ENCODE measurements around the gene NFATC2.

NFATC2 gene

GRCh38 chr20:51487565-51488268 lies 54.8 kb downstream of the NFATC2 start:
- H3K4me3 ChIP-seq (ENCODE audit: severe bottlenecking): peak overlapping the region; percentile 9
- ATAC-seq (ENCODE audit: low read depth) (peak; percentile 99), DNase-seq (ENCODE audit: low spot score) (peak; percentile 98)
- H3K9me3 ChIP-seq (ENCODE audit: severe bottlenecking): no peaks in the 10 kb centered on the region
- H3K27ac ChIP-seq (ENCODE audit: poor library complexity, severe bottlenecking): peak overlapping the region; percentile 62
- no peaks in the 10 kb centered on the region for H3K27me3 ChIP-seq (ENCODE audit: insufficient read depth, poor library complexity, severe bottlenecking)
- peaks cover 14% of the 10 kb centered on the region for H3K4me1 ChIP-seq (ENCODE audit: insufficient read depth, poor library complexity, severe bottlenecking)
- no peaks in the 10 kb centered on the region for H3K36me3 ChIP-seq (ENCODE audit: low read depth)
- no peak for TF ChIP-seq CTCF (IDR thresholded peaks at IDR 0.05; ENCODE audit: poor library complexity, severe bottlenecking)

- peak; percentile 72 for DNase-seq (ENCODE audit: low spot score)
- TF ChIP-seq CTCF (IDR thresholded peaks at IDR 0.05; ENCODE audit: poor library complexity, severe bottlenecking): no peak
- ATAC-seq (ENCODE audit: low read depth): no peak
- Histone ChIP-seq H3K27me3 (ENCODE audit: insufficient read depth, poor library complexity, severe bottlenecking) (no peaks in the 10 kb centered on the region), H3K9me3 (ENCODE audit: severe bottlenecking) (no peaks in the 10 kb centered on the region), H3K4me1 (ENCODE audit: insufficient read depth, poor library complexity, severe bottlenecking) (peaks cover 14% of the 10 kb centered on the region), H3K4me3 (ENCODE audit: severe bottlenecking) (no peak overlapping the region), H3K36me3 (ENCODE audit: low read depth) (no peaks in the 10 kb centered on the region), H3K27ac (ENCODE audit: poor library complexity, severe bottlenecking) (peak overlapping the region; percentile 62)
Measured at GRCh38 chr20:51487076-51487475, 55.4 kb downstream of the NFATC2 start.

GRCh38 chr20:51486197-51487005 lies 56.1 kb downstream of the NFATC2 start:
- Histone ChIP-seq H3K9me3 (ENCODE audit: severe bottlenecking) (no peaks in the 10 kb centered on the region), H3K27me3 (ENCODE audit: insufficient read depth, poor library complexity, severe bottlenecking) (no peaks in the 10 kb centered on the region), H3K27ac (ENCODE audit: poor library complexity, severe bottlenecking) (no peak overlapping the region), H3K4me1 (ENCODE audit: insufficient read depth, poor library complexity, severe bottlenecking) (peaks cover 14% of the 10 kb centered on the region), H3K4me3 (ENCODE audit: severe bottlenecking) (no peak overlapping the region), H3K36me3 (ENCODE audit: low read depth) (no peaks in the 10 kb centered on the region)
- DNase-seq (ENCODE audit: low spot score) (peak; percentile 54), ATAC-seq (ENCODE audit: low read depth) (no peak)
- TF ChIP-seq CTCF (IDR thresholded peaks at IDR 0.05; ENCODE audit: poor library complexity, severe bottlenecking): no peak

GRCh38 chr20:51484831-51485230 lies 57.7 kb downstream of the NFATC2 start:
- DNase-seq (ENCODE audit: low spot score): no peak
- H3K4me1 ChIP-seq (ENCODE audit: insufficient read depth, poor library complexity, severe bottlenecking): peaks cover 14% of the 10 kb centered on the region
- H3K36me3 ChIP-seq (ENCODE audit: low read depth): no peaks in the 10 kb centered on the region
- H3K27ac ChIP-seq (ENCODE audit: poor library complexity, severe bottlenecking): no peak overlapping the region
- no peaks in the 10 kb centered on the region for H3K9me3 ChIP-seq (ENCODE audit: severe bottlenecking)
- no peak for ATAC-seq (ENCODE audit: low read depth)
- no peak for TF ChIP-seq CTCF (IDR thresholded peaks at IDR 0.05; ENCODE audit: poor library complexity, severe bottlenecking)
- no peaks in the 10 kb centered on the region for H3K27me3 ChIP-seq (ENCODE audit: insufficient read depth, poor library complexity, severe bottlenecking)
- no peak overlapping the region for H3K4me3 ChIP-seq (ENCODE audit: severe bottlenecking)

Measured in RWPE2 (cell line).